Stomach (tissue), 9 donors: ENCODE results near the gene TLK2. TPM values are rescaled to one million over a fixed set of nuclear protein-coding genes. Genes with fewer than 3 reads are reported as not detected.

Source experiments
- DNase-seq, 2 donors: peaks; one replicate each; pipeline versions ENCODE4 v3.0.0 to v3.0.0-alpha.2; 2013 to 2019
- H3K27ac ChIP-seq, 5 donors: fragments of 200-600 bp in 4 of 5; sonication (generic) in 4 of 5; one replicate each; pipeline ENCODE4 v1.5.1; 2013 to 2019; ENCODE audit warnings: mild to moderate bottlenecking in 1 of 5, moderate library complexity in 1 of 5
- H3K27me3 ChIP-seq, 3 donors: fragments of 200-600 bp; sonication (generic); one replicate each; pipeline ENCODE4 v1.5.1; 2017 to 2019; ENCODE audit warnings: mixed run types in 1 of 3
- H3K36me3 ChIP-seq, 4 donors: fragments of 200-600 bp; sonication (generic); 1 replicate in 3 of 4; 2 replicates in 1 of 4; pipeline ENCODE4 v1.5.1; 2016 to 2019
- H3K4me1 ChIP-seq, 4 donors: fragments of 200-600 bp; sonication (generic); one replicate each; pipeline ENCODE4 v1.5.1; 2016 to 2019
- H3K4me3 ChIP-seq, 4 donors: fragments of 200-600 bp; sonication (generic) in 3 of 4; one replicate each; pipeline ENCODE4 v1.5.1; 2016 to 2019; ENCODE audit warnings: mild to moderate bottlenecking in 1 of 4
- H3K9me3 ChIP-seq, 4 donors: fragments of 200-600 bp; sonication (generic); one replicate each; pipeline ENCODE4 v1.5.1; 2016 to 2019
- CTCF ChIP-seq, 7 experiments: fragments of 450-650 bp in 4 of 7; fragments of 200-600 bp in 3 of 7; sonication (generic) in 3 of 7; IDR thresholded peaks; one replicate each; pipeline ENCODE4 v1.5.1; 2016 to 2019; ENCODE audit warnings: antibody characterized with exemption in 7 of 7, control low read depth in 2 of 7, mild to moderate bottlenecking in 1 of 7
- EP300 ChIP-seq: sonication (generic); formaldehyde crosslinking; IDR thresholded peaks from one replicate; pipeline ENCODE4 v1.6.1; 2017; ENCODE audit warnings: antibody characterized with exemption
- POLR2A ChIP-seq, 4 donors: fragments of 450-650 bp; IDR thresholded peaks; one replicate each; pipeline ENCODE4 v1.6.1; 2016; ENCODE audit warnings: antibody characterized with exemption in 4 of 4, control low read depth in 2 of 4, mild to moderate bottlenecking in 1 of 4, moderate library complexity in 1 of 4
- POLR2AphosphoS5 ChIP-seq, 3 donors: sonication (generic); formaldehyde crosslinking; IDR thresholded peaks; one replicate each; pipeline ENCODE4 v1.6.1; 2016; ENCODE audit warnings: antibody characterized with exemption in 3 of 3
- WGBS, 5 donors: extraction: QIAGEN DNeasy Blood & Tissue Kit in 3 of 5; methylation state at CpG; one replicate each; pipeline versions ENCODE4 v1.1.5 to v1.1.7; 2013 to 2018; 5-methylcytosine and 5-hydroxymethylcytosine counted together
- intact Hi-C: fragments of 100-400 bp; cut with DNase I; formaldehyde crosslinking; loops from one replicate; pipeline ENCODE4 v1.15.1; 2023; ENCODE audit warnings: low total_unique reads
- polyA plus RNA-seq, 3 donors: library from polyadenylated mRNA; stranded (reverse); fragments of 200-250 nt; gene quantifications; one replicate each; pipeline ENCODE4 v1.2.3, GENCODE V29; 2013
- total RNA-seq, 5 donors: library from RNA; depleted of rRNA; stranded (reverse); fragments of >200 nt; gene quantifications; one replicate each; pipeline versions ENCODE4 v1.1.0 to v1.2.3, GENCODE V29; 2014 to 2016
- donor health status: healthy with polysubstance abuse.
- donor health status: Bipolar disorder and iron deficiency.
- donor health status: healthy.

TLK2 gene
- total and polyA plus RNA-seq, 8 donors, result 8.6 to 75.3 (median 17.3) TPM

DNA sequence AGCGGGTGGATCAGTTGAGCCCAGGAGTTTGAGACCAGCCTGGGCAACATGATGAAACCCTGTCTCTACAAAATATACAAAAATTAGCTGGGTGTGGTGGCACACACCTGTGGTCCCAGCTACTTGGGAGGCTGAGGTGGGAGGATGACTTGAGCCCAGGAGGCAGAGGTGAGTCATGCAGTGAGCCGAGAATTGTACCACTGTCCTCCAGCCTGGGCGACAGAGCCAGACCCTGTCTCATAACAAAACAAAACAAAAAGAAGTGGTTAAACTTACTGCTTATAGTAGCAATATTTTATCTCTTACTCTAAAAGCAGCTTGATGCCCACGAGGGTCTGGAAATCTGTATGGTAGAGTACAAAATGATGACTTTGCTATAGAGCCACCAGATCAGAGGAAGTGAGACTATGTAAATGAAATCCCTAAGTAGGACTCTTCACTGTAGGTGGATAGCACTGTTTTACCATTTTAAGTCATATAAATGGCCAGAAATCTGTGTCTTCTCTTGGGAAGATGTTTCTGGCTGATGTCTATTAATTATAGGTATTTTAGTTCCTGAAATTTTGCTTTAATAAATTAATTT lies 88.5 kb downstream of the TLK2 start:
- Histone ChIP-seq H3K9me3 (no peaks in the 10 kb centered on the region), H3K4me3 (no peak overlapping the region), H3K27me3 (no peaks in the 10 kb centered on the region), H3K36me3 (peaks cover 6 to 65% (median 56%) of the 10 kb centered on the region in 4 donors), H3K27ac (no peak overlapping the region), H3K4me1 (peaks cover 0 to 4% (median 2%) of the 10 kb centered on the region in 4 donors)
- WGBS, 5 donors, result 83 to 96% (median 91%) methylated on average over 4 of the region's 4 CpGs
- intact Hi-C loops, result no loop called here
- no peak for DNase-seq
- TF ChIP-seq CTCF (IDR thresholded peaks at IDR 0.05) (no peak), POLR2AphosphoS5 (IDR thresholded peaks at IDR 0.05) (no peak), POLR2A (IDR thresholded peaks at IDR 0.05) (no peak), EP300 (no peak)

GRCh38 chr17:62572488-62572887 lies 93.9 kb downstream of the TLK2 start:
- no peak overlapping the region for H3K27ac ChIP-seq
- WGBS, 5 donors, result 80 to 86% (median 85%) methylated on average over 5 of the region's 5 CpGs
- no peaks in the 10 kb centered on the region for H3K9me3 ChIP-seq
- no peak for DNase-seq
- H3K36me3 ChIP-seq, result peaks cover 26 to 73% (median 64%) of the 10 kb centered on the region in 4 donors
- intact Hi-C loops, result no loop called here
- no peak overlapping the region for H3K4me3 ChIP-seq
- no peaks in the 10 kb centered on the region for H3K27me3 ChIP-seq
- H3K4me1 ChIP-seq, result peaks cover 0 to 5% (median 0%) of the 10 kb centered on the region in 4 donors
- TF ChIP-seq POLR2A (IDR thresholded peaks at IDR 0.05) (no peak), EP300 (no peak), POLR2AphosphoS5 (IDR thresholded peaks at IDR 0.05) (no peak), CTCF (IDR thresholded peaks at IDR 0.05) (no peak)

- Histone ChIP-seq H3K27ac (peak overlapping the region in 3 of 5 donors; percentile 23 to 29 (median 24)), H3K36me3 (peaks cover 29 to 75% (median 68%) of the 10 kb centered on the region in 4 donors), H3K4me1 (peaks cover 0 to 5% (median 0%) of the 10 kb centered on the region in 4 donors), H3K9me3 (no peaks in the 10 kb centered on the region), H3K4me3 (no peak overlapping the region), H3K27me3 (no peaks in the 10 kb centered on the region)
- intact Hi-C loops, result no loop called here
- TF ChIP-seq EP300, result no peak
- TF ChIP-seq POLR2AphosphoS5 (IDR thresholded peaks at IDR 0.05), result no peak
- TF ChIP-seq POLR2A (IDR thresholded peaks at IDR 0.05), result no peak
- no peak for TF ChIP-seq CTCF (IDR thresholded peaks at IDR 0.05)
- 75 to 80% (median 77%) methylated on average over 7 of the region's 7 CpGs for WGBS, 5 donors
- no peak for DNase-seq
These were observed 94.3 kb downstream of the TLK2 start for GRCh38 chr17:62572888-62573401.

GRCh38 chr17:62573480-62574117 lies 95.0 kb downstream of the TLK2 start:
- no peak for TF ChIP-seq POLR2A (IDR thresholded peaks at IDR 0.05)
- no peak for TF ChIP-seq EP300
- TF ChIP-seq POLR2AphosphoS5 (IDR thresholded peaks at IDR 0.05), result no peak
- no peak for TF ChIP-seq CTCF (IDR thresholded peaks at IDR 0.05)
- H3K4me3 ChIP-seq, result no peak overlapping the region
- peaks cover 32 to 76% (median 68%) of the 10 kb centered on the region in 4 donors for H3K36me3 ChIP-seq
- no peaks in the 10 kb centered on the region for H3K27me3 ChIP-seq
- DNase-seq, result no peak
- no peaks in the 10 kb centered on the region for H3K9me3 ChIP-seq
- H3K27ac ChIP-seq, result peak overlapping the region in 2 of 5 donors; percentile 24 to 29
- H3K4me1 ChIP-seq, result peaks cover 0 to 5% (median 0%) of the 10 kb centered on the region in 4 donors
- intact Hi-C loops, result no loop called here
